Testis (tissue), 3 donors: ENCODE results near the gene METAP2. TPM values are rescaled to one million over a fixed set of nuclear protein-coding genes. Genes with fewer than 3 reads are reported as not detected.

Experiments used
- DNase-seq: peaks from one replicate; pipeline ENCODE4 v3.0.0-alpha.2; 2019
- H3K27ac ChIP-seq, 2 donors: fragments of 200-600 bp; sonication (generic); one replicate each; pipeline ENCODE4 v1.5.1; 2019
- H3K27me3 ChIP-seq: fragments of 200-600 bp; sonication (generic); one replicate; pipeline ENCODE4 v1.5.1; 2019
- H3K36me3 ChIP-seq: fragments of 200-600 bp; sonication (generic); one replicate; pipeline ENCODE4 v1.5.1; 2017; ENCODE audit warnings: low read depth; ENCODE audit errors: missing control alignments
- H3K4me1 ChIP-seq: fragments of 200-600 bp; sonication (generic); one replicate; pipeline ENCODE4 v1.5.1; 2019
- H3K4me3 ChIP-seq, 2 donors: fragments of 200-600 bp; sonication (generic); one replicate each; pipeline ENCODE4 v1.5.1; 2017 to 2019
- H3K9me3 ChIP-seq: fragments of 200-600 bp; sonication (generic); one replicate; pipeline ENCODE4 v1.5.1; 2017
- CTCF ChIP-seq, 3 experiments: fragments of 450-650 bp in 2 of 3; fragments of 200-600 bp in 1 of 3; sonication (generic) in 1 of 3; IDR thresholded peaks; one replicate each; pipeline ENCODE4 v1.5.1; 2016 to 2019; ENCODE audit warnings: antibody characterized with exemption in 3 of 3, mild to moderate bottlenecking in 2 of 3, moderate library complexity in 1 of 3
- POLR2A ChIP-seq: fragments of 450-650 bp; IDR thresholded peaks from one replicate; pipeline ENCODE4 v1.6.1; 2017; ENCODE audit warnings: antibody characterized with exemption, mild to moderate bottlenecking, moderate library complexity
- WGBS, 2 donors: methylation state at CpG; one replicate each; pipeline ENCODE4 v1.1.5; 2018; 5-methylcytosine and 5-hydroxymethylcytosine counted together
- intact Hi-C: fragments of 100-400 bp; cut with DNase I; formaldehyde crosslinking; loops from one replicate; pipeline ENCODE4 v1.15.1; 2023; ENCODE audit warnings: low total_unique reads
- polyA plus RNA-seq: library from polyadenylated mRNA; stranded (reverse); fragments of 350-450 nt; fragmentation: Illumina TruSeq; extraction: RNeasy Lipid Tissue Mini Kit (QIAGEN cat#74804); gene quantifications from one replicate; pipeline ENCODE4 v1.2.3, GENCODE V29; 2014; ENCODE audit warnings: low read depth, low replicate concordance; ENCODE audit not compliant: insufficient read depth
- total RNA-seq, 2 donors: library from RNA; depleted of rRNA; stranded (reverse); fragments of >200 nt; gene quantifications; one replicate each; pipeline ENCODE4 v1.2.3, GENCODE V29; 2016

Gene METAP2
- total and polyA plus RNA-seq, 3 donors from 2014 or later: 73.2 to 86.1 (median 83.1) TPM

GRCh38 chr12:95545731-95546490, 72.0 kb downstream of the METAP2 start:
- no peaks in the 10 kb centered on the region for H3K27me3 ChIP-seq
- intact Hi-C loops: no loop called here
- no peaks in the 10 kb centered on the region for H3K9me3 ChIP-seq
- H3K4me3 ChIP-seq: no peak overlapping the region
- DNase-seq: no peak
- no peak overlapping the region for H3K27ac ChIP-seq
- 56 to 68% methylated on average over 8 of the region's 8 CpGs for WGBS, 2 donors
- no peaks in the 10 kb centered on the region for H3K36me3 ChIP-seq
- no peaks in the 10 kb centered on the region for H3K4me1 ChIP-seq
- TF ChIP-seq POLR2A (no peak), CTCF (IDR thresholded peaks at IDR 0.05) (no peak)

GRCh38 chr12:95546491-95546813, 72.5 kb downstream of the METAP2 start:
- WGBS, 2 donors: 48 to 61% methylated on average over 9 of the region's 9 CpGs
- Histone ChIP-seq H3K4me1 (no peaks in the 10 kb centered on the region), H3K27me3 (no peaks in the 10 kb centered on the region), H3K36me3 (no peaks in the 10 kb centered on the region), H3K4me3 (no peak overlapping the region), H3K9me3 (no peaks in the 10 kb centered on the region), H3K27ac (no peak overlapping the region)
- TF ChIP-seq CTCF (IDR thresholded peaks at IDR 0.05) (no peak), POLR2A (no peak)
- DNase-seq: no peak
- intact Hi-C loops: no loop called here

GRCh38 chr12:95547522-95548055, 73.6 kb downstream of the METAP2 start:
- TF ChIP-seq POLR2A: no peak
- TF ChIP-seq CTCF (IDR thresholded peaks at IDR 0.05): no peak
- peak overlapping the region; percentile 61 to 86 for H3K4me3 ChIP-seq
- no peak for DNase-seq
- WGBS, 2 donors: 23 to 27% methylated on average over 9 of the region's 9 CpGs
- H3K9me3 ChIP-seq: no peaks in the 10 kb centered on the region
- H3K4me1 ChIP-seq: no peaks in the 10 kb centered on the region
- intact Hi-C loops: no loop called here
- H3K36me3 ChIP-seq: no peaks in the 10 kb centered on the region
- peak overlapping the region; percentile 72 to 73 for H3K27ac ChIP-seq
- no peaks in the 10 kb centered on the region for H3K27me3 ChIP-seq

GRCh38 chr12:95548056-95548538, 74.1 kb downstream of the METAP2 start:
- H3K9me3 ChIP-seq: no peaks in the 10 kb centered on the region
- no peak for TF ChIP-seq CTCF (IDR thresholded peaks at IDR 0.05)
- no peak for TF ChIP-seq POLR2A
- H3K36me3 ChIP-seq: no peaks in the 10 kb centered on the region
- DNase-seq: peak; percentile 48
- H3K4me1 ChIP-seq: no peaks in the 10 kb centered on the region
- H3K4me3 ChIP-seq: peak overlapping the region; percentile 61 to 86
- WGBS, 2 donors: 3% methylated on average over 25 to 41 of the region's 50 CpGs
- intact Hi-C loops: no loop called here
- H3K27me3 ChIP-seq: no peaks in the 10 kb centered on the region
- H3K27ac ChIP-seq: peak overlapping the region; percentile 72 to 73
